Body of pancreas (tissue), 4 donors: ENCODE results near the gene SLC12A2. TPM values are rescaled to one million over a fixed set of nuclear protein-coding genes. Genes with fewer than 3 reads are reported as not detected.

ENCODE experiments used
- ATAC-seq: fragments of 150-250 bp; one replicate; pipeline ENCODE4 v1.9.1; 2016
- DNase-seq, 4 donors: peaks; one replicate each; pipeline ENCODE4 v3.0.0-alpha.2; 2019
- H3K27ac ChIP-seq, 4 donors: fragments of 200-600 bp; sonication (generic); 1 replicate in 3 of 4; 2 replicates in 1 of 4; pipeline versions ENCODE4 v1.5.1 to v1.6.1; 2016 to 2019; ENCODE audit warnings: mild to moderate bottlenecking in 1 of 4, mixed read lengths in 1 of 4, moderate library complexity in 1 of 4
- H3K27me3 ChIP-seq, 2 donors: fragments of 200-600 bp; sonication (generic); one replicate each; pipeline ENCODE4 v1.6.0; 2016; ENCODE audit warnings: mild to moderate bottlenecking in 1 of 2
- H3K36me3 ChIP-seq, 2 donors: fragments of 200-600 bp; sonication (generic); replicated peaks in 1 of 2; 2 replicates each; pipeline ENCODE4 v1.5.1; 2016; ENCODE audit warnings: low read depth in 2 of 2; ENCODE audit not compliant: insufficient read depth in 1 of 2
- H3K4me1 ChIP-seq: fragments of 200-600 bp; sonication (generic); one replicate; pipeline ENCODE4 v1.6.0; 2016
- H3K4me3 ChIP-seq, 2 donors: fragments of 200-600 bp; sonication (generic); 1 replicate in 1 of 2; 2 replicates in 1 of 2; pipeline ENCODE4 v1.5.1; 2016 to 2019
- H3K9me3 ChIP-seq, 3 donors: fragments of 200-600 bp; sonication (generic); 1 replicate in 2 of 3; 2 replicates in 1 of 3; pipeline ENCODE4 v1.5.1; 2016
- POLR2A ChIP-seq, 3 donors: fragments of 450-650 bp; IDR thresholded peaks; one replicate each; pipeline ENCODE4 v1.6.1; 2016; ENCODE audit warnings: antibody characterized with exemption in 3 of 3, mild to moderate bottlenecking in 2 of 3
- WGBS, 2 donors: methylation state at CpG; one replicate each; pipeline ENCODE4 v1.1.5; 2017; 5-methylcytosine and 5-hydroxymethylcytosine counted together
- intact Hi-C: fragments of 100-400 bp; cut with DNase I; formaldehyde crosslinking; loops from one replicate; pipeline ENCODE4 v1.15.1; 2023
- total RNA-seq, 2 donors: library from RNA; depleted of rRNA; stranded (reverse); fragments of >200 nt; gene quantifications; one replicate each; pipeline ENCODE4 v1.1.0, GENCODE V29; 2016
- TF ChIP-seq, protein P1 (sequence below), 7 experiments: fragments of 450-650 bp in 4 of 7; fragments of 200-600 bp in 3 of 7; sonication (generic) in 3 of 7; IDR thresholded peaks; one replicate each; pipeline ENCODE4 v1.5.1; 2016 to 2019; ENCODE audit warnings: antibody characterized with exemption in 7 of 7

Gene SLC12A2
- total RNA-seq, 2 donors from 2014 or later: 26.7 to 28.0 TPM

DNA sequence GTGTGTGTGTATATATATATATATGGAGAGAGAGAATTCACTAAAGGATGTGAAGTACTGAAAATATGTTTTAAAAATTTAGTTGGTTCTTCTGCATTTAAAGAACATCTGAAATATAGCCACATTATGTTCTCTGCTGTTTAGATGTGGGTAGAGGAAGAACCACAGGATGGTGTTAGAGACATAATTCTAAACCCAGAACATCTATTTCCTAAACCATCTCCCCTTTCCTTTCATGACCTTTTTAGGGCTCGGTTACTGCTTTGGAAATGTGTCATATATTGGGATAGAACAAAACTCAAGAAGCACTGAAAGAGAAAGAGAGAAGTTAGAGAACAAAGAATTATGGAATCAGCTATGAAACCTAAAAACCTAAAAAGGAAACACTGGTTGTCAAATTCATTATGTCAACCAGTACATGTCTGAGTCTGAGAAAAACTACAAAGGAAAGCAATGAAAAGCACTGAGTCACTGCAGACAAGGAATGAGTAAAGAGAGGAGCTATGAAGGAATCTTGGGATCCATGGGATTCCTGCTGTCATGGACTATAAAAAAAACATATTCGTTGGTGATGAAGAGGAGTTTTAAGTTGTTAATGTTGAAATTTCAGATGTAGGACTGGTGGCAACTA, 28.4 kb downstream of the SLC12A2 start:
- no peaks in the 10 kb centered on the region for H3K9me3 ChIP-seq
- peaks cover 0 to 4% of the 10 kb centered on the region in 2 donors for H3K36me3 ChIP-seq
- no peak for TF ChIP-seq POLR2A (IDR thresholded peaks at IDR 0.05)
- TF ChIP-seq, protein P1, sequence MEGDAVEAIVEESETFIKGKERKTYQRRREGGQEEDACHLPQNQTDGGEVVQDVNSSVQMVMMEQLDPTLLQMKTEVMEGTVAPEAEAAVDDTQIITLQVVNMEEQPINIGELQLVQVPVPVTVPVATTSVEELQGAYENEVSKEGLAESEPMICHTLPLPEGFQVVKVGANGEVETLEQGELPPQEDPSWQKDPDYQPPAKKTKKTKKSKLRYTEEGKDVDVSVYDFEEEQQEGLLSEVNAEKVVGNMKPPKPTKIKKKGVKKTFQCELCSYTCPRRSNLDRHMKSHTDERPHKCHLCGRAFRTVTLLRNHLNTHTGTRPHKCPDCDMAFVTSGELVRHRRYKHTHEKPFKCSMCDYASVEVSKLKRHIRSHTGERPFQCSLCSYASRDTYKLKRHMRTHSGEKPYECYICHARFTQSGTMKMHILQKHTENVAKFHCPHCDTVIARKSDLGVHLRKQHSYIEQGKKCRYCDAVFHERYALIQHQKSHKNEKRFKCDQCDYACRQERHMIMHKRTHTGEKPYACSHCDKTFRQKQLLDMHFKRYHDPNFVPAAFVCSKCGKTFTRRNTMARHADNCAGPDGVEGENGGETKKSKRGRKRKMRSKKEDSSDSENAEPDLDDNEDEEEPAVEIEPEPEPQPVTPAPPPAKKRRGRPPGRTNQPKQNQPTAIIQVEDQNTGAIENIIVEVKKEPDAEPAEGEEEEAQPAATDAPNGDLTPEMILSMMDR (IDR thresholded peaks at IDR 0.05): no peak
- H3K4me3 ChIP-seq: no peak overlapping the region
- ATAC-seq (no peak), DNase-seq (no peak)
- 70 to 75% methylated on average over 2 of the region's 2 CpGs for WGBS, 2 donors
- intact Hi-C loops: no loop called here
- no peak overlapping the region for H3K27ac ChIP-seq
- H3K4me1 ChIP-seq: no peaks in the 10 kb centered on the region
- no peaks in the 10 kb centered on the region for H3K27me3 ChIP-seq

DNA sequence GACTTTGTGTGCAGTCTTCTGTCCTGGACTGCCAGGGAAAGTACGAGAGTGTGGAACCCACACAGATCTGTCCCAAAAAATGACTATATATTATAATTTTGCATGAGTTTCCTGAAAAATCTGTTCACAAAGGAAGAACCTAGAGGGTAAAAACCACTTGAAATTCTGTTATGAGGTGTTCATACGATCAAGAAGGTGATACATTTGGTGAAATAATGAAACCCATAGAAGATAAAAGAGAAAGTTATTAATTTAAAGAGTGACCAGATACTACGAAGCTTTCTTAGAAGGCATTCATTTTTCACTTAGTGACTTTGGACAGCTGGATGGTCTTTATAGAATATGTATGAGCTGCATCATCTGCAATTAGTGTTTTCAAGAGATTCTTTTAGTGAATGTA, 32.9 kb downstream of the SLC12A2 start:
- WGBS, 2 donors: 93% methylated on average over 3 of the region's 3 CpGs
- no peak overlapping the region for H3K27ac ChIP-seq
- ATAC-seq (no peak), DNase-seq (no peak)
- intact Hi-C loops: no loop called here
- H3K4me3 ChIP-seq: no peak overlapping the region
- H3K9me3 ChIP-seq: no peaks in the 10 kb centered on the region
- no peaks in the 10 kb centered on the region for H3K27me3 ChIP-seq
- no peak for TF ChIP-seq POLR2A (IDR thresholded peaks at IDR 0.05)
- TF ChIP-seq, protein P1 (IDR thresholded peaks at IDR 0.05): no peak
- H3K36me3 ChIP-seq: peaks cover 0 to 5% of the 10 kb centered on the region in 2 donors
- peaks cover 3% of the 10 kb centered on the region for H3K4me1 ChIP-seq

DNA sequence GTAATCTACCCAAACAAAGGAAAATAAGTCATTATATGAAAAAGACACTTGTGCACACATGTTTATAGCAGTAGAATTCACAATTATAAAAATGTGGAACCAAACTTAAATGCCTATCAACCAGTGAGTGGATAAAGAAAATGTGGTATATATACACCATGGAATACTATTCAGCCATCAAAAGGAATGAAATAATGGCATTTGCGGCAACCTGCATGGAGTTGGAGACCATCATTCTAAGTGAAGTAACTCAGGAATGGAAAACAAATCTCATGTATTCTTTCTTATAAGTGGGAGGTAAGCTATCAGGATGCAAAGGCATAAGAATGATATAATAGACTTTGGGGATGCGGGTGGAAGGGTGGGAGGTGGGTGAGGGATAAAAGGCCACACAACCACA, 34.6 kb downstream of the SLC12A2 start:
- ATAC-seq: no peak
- TF ChIP-seq, protein P1 (IDR thresholded peaks at IDR 0.05): no peak
- no peak for TF ChIP-seq POLR2A (IDR thresholded peaks at IDR 0.05)
- 96 to 100% methylated on average over 2 of the region's 2 CpGs for WGBS, 2 donors

DNA sequence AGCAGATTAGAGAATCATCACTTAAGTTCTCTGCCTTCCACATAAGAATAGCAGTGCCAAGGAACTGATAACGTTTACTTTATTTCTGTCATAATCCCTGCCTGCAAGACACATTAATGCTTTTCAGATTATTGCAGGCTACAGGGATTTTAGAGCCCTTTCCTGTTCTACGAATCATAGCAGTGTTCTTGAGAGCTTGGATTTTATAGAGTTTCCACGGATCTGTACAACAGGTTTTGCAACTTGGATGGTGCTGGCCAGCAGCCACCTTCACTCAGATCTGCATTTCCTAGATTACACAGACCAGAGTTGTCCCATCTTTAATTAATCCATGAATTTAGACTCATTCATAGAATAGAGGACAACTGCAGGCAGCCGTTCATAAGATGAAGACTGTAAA, 38.1 kb downstream of the SLC12A2 start:
- DNase-seq (peak; percentile 32 to 71 (median 46)), ATAC-seq (peak; percentile 58)
- TF ChIP-seq, protein P1 (IDR thresholded peaks at IDR 0.05): no peak
- no peak for TF ChIP-seq POLR2A (IDR thresholded peaks at IDR 0.05)
- no peak overlapping the region for H3K27ac ChIP-seq
- no peaks in the 10 kb centered on the region for H3K9me3 ChIP-seq
- intact Hi-C loops: no loop called here
- no peaks in the 10 kb centered on the region for H3K27me3 ChIP-seq
- 11 to 18% methylated on average over 4 of the region's 4 CpGs for WGBS, 2 donors
- H3K4me1 ChIP-seq: peaks cover 11% of the 10 kb centered on the region
- H3K36me3 ChIP-seq: peaks cover 0 to 2% of the 10 kb centered on the region in 2 donors
- no peak overlapping the region for H3K4me3 ChIP-seq

More for the DNA sequence above, 34.6 kb downstream of the SLC12A2 start:
- Histone ChIP-seq H3K4me3 (no peak overlapping the region), H3K27ac (no peak overlapping the region), H3K27me3 (no peaks in the 10 kb centered on the region), H3K9me3 (no peaks in the 10 kb centered on the region), H3K4me1 (peaks cover 11% of the 10 kb centered on the region), H3K36me3 (peaks cover 0 to 5% of the 10 kb centered on the region in 2 donors)
- DNase-seq: no peak
- intact Hi-C loops: no loop called here

DNA sequence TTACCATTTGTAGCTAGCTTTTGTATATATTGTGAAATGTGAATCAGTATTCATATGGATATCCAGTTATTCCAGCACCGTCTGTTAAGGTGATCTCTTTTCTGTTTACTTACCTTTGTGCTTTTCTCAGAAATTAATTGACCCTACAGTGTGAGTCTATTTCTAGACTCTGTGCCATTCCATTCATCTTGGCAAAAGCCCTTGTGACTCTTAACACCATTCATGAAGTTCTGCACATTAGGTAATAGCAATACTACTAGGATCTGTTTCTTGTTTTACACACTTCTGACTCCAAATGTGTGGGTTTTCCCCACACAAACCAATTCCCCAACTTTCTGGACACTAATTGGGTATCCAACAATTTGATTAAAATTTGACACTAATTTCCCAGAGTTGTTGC, 40.4 kb downstream of the SLC12A2 start:
- intact Hi-C loops: no loop called here
- WGBS, 2 donors: 80 to 96% methylated on average over 1 of the region's 1 CpG
- ATAC-seq (no peak), DNase-seq (no peak)
- Histone ChIP-seq H3K4me3 (no peak overlapping the region), H3K4me1 (peaks cover 11% of the 10 kb centered on the region), H3K27me3 (no peaks in the 10 kb centered on the region), H3K9me3 (no peaks in the 10 kb centered on the region), H3K36me3 (no peaks in the 10 kb centered on the region), H3K27ac (no peak overlapping the region)
- TF ChIP-seq, protein P1 (IDR thresholded peaks at IDR 0.05): no peak
- no peak for TF ChIP-seq POLR2A (IDR thresholded peaks at IDR 0.05)
